Central memory CD8-positive, alpha-beta T cell (primary cell): ENCODE data around the gene SELENOV.

Experiments
- ATAC-seq: fragments of 150-1000 bp; cut with Tn5 transposase; replicated peaks from 2 replicates; pipeline ENCODE4 v1.10.0; 2022; ENCODE audit warnings: mild to moderate bottlenecking, moderate FRiP score, moderate number of reproducible peaks; ENCODE audit not compliant: poor library complexity, severe bottlenecking; ENCODE audit errors: extremely low read depth
- DNase-seq, 2 donors: peaks; one replicate each; pipeline ENCODE4 v3.0.0; 2021; ENCODE audit warnings: low spot score in 2 of 2
- H3K27ac Mint-ChIP-seq: one replicate; pipeline ENCODE4 v1.8.0; 2022; ENCODE audit warnings: low read depth, mild to moderate bottlenecking, moderate library complexity, mixed read lengths
- H3K27me3 Mint-ChIP-seq: one replicate; pipeline ENCODE4 v1.8.0; 2022; ENCODE audit warnings: mixed read lengths
- H3K36me3 Mint-ChIP-seq: one replicate; pipeline ENCODE4 v1.8.0; 2022; ENCODE audit warnings: mild to moderate bottlenecking, moderate library complexity, mixed read lengths; ENCODE audit not compliant: insufficient read depth
- H3K4me1 Mint-ChIP-seq: one replicate; pipeline ENCODE4 v1.8.0; 2022; ENCODE audit warnings: mixed read lengths
- H3K4me3 Mint-ChIP-seq: one replicate; pipeline ENCODE4 v1.8.0; 2022; ENCODE audit warnings: mild to moderate bottlenecking, moderate library complexity, mixed read lengths
- H3K9me3 Mint-ChIP-seq: one replicate; pipeline ENCODE4 v1.8.0; 2022; ENCODE audit warnings: mixed read lengths

The SELENOV gene

DNA sequence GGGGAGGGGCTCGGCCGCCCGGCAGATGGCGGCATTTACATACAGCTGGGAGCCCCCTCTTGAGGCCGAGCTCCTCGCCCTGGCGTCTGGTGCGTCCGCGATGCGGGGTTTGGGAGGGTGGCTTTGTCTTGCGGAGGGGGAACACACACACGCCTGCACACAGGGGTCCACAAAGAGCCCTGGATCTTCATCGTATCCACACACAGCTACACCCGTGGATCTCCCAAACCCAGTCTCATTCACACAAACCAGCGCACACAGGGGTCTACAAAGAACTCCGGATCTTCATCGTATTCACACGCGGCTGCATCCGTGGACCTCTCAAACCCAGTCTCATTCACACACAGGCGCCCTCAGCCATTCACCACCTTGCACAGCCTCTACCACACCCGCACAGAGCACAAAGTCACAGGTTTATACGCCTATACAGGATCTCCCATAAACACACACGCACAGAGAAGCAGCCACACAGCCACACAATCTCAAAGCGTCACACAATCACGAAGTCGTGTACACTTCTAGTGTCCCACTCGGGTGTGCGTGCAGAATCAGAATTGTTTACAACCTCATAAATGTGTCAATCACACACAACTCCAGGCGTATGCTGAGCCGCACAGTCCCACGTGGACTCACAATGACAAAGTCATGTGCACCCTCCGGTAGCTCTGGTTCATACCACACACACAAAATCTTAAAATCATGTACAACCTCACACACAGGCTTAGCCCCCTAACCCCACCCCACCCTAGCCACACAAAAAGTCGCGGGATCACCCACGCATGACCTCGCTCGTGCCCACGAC is 16.7 kb upstream of the SELENOV start:
- DNase-seq (no peak), ATAC-seq (peak; percentile 67)
- Mint-ChIP-seq H3K4me3 (peak overlapping the region; percentile 50), H3K9me3 (no peaks in the 10 kb centered on the region), H3K27me3 (peaks cover 65% of the 10 kb centered on the region), H3K4me1 (peaks cover 22% of the 10 kb centered on the region), H3K27ac (no peak overlapping the region), H3K36me3 (peaks cover 9% of the 10 kb centered on the region)

DNA sequence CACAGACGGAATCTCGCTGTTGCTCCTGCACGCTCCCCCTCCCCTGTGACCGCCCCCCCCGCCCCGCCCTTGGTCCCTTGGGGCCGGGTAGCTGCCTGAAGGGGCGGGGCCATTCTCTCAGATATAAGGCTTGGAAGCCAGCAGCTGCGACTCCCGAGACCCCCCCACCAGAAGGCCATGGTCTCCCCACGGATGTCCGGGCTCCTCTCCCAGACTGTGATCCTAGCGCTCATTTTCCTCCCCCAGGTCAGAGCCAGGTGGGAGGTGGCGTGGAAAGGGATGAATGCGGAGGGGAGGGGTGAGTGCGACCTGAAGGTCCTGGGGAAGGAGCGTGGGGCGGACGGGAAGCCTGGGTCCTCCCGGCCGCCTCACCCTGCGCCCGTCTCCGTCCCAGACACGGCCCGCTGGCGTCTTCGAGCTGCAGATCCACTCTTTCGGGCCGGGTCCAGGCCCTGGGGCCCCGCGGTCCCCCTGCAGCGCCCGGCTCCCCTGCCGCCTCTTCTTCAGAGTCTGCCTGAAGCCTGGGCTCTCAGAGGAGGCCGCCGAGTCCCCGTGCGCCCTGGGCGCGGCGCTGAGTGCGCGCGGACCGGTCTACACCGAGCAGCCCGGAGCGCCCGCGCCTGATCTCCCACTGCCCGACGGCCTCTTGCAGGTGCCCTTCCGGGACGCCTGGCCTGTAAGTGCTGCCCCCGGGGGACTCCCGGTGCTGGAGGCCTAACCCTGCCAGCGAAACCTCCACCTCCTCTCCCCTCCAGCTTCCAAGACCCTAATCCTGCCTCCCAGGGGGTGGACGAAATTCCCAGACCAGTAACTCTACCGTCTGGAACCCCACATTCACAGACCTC is 15.9 kb upstream of the SELENOV start, which contains the start of gene DLL3:
Gene DLL3 (plus strand): TSS at position 150 of the 845 bp plus-strand sequence. CDS start 28 bp downstream, at position 178.
- Mint-ChIP-seq H3K4me1 (peaks cover 30% of the 10 kb centered on the region), H3K27ac (no peak within 1 kb of the TSS), H3K36me3 (peaks cover 11% of the 10 kb centered on the region), H3K4me3 (peak within 1 kb of the TSS; percentile 51), H3K9me3 (no peaks in the 10 kb centered on the region), H3K27me3 (peaks cover 73% of the 10 kb centered on the region)
- DNase-seq (no peak), ATAC-seq (no peak)

DNA sequence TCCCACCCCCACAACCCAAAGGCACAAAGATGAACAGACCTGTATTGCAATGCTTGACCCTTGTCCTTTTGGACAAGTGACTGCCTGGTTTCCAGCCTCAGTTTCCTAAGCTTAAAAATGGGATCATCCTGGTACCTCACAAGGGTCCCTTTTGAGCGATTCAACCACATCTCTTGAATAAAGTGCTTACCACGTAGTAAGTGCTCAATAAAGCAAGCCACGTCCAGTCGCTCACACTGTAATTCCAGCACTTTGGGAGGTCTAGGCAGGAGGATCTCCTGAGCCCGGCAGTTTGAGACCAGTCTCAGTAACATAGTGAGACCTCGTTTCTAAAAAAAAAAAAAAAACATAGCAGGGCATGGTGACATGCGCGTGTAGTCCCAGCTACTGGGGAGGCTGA is 15.0 kb upstream of the SELENOV start:
- Mint-ChIP-seq H3K27me3 (peaks cover 82% of the 10 kb centered on the region), H3K4me3 (peak overlapping the region; percentile 51), H3K9me3 (no peaks in the 10 kb centered on the region), H3K27ac (no peak overlapping the region), H3K4me1 (peaks cover 33% of the 10 kb centered on the region), H3K36me3 (peaks cover 11% of the 10 kb centered on the region)
- DNase-seq: no peak
- no peak for ATAC-seq

- peaks cover 33% of the 10 kb centered on the region for H3K4me1 Mint-ChIP-seq
- peaks cover 88% of the 10 kb centered on the region for H3K27me3 Mint-ChIP-seq
- H3K36me3 Mint-ChIP-seq: peaks cover 11% of the 10 kb centered on the region
- no peak for DNase-seq
- no peaks in the 10 kb centered on the region for H3K9me3 Mint-ChIP-seq
- H3K27ac Mint-ChIP-seq: no peak overlapping the region
- no peak overlapping the region for H3K4me3 Mint-ChIP-seq
- ATAC-seq: no peak
Observed at GRCh38 chr19:39500543-39500942, 14.4 kb upstream of the SELENOV start.

DNA sequence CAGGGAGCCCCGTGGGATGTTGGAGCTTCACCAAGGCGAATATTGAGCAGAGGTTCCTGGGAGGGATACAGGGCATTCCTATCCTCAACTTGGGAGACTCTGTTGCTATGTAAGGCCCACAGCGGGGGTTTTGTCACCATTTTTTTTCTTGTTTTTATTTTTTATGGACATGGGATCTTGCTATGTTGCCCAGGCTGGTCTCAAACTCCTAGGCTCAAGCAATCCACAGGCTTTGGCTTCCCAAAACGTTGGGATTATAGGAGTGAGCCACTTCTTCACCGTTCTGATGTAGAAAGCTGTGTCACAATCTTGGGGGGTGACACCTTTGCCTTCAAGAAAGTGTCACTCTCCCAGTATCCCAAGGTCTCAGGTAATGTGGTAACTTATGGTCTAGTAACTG is 13.6 kb upstream of the SELENOV start:
- Mint-ChIP-seq H3K27me3 (peaks cover 89% of the 10 kb centered on the region), H3K4me3 (no peak overlapping the region), H3K9me3 (no peaks in the 10 kb centered on the region), H3K27ac (no peak overlapping the region), H3K36me3 (peaks cover 11% of the 10 kb centered on the region), H3K4me1 (peaks cover 35% of the 10 kb centered on the region)
- ATAC-seq (no peak), DNase-seq (no peak)

- DNase-seq (peak; percentile 59 to 69), ATAC-seq (peak; percentile 57)
- peaks cover 13% of the 10 kb centered on the region for H3K36me3 Mint-ChIP-seq
- H3K9me3 Mint-ChIP-seq: no peaks in the 10 kb centered on the region
- peaks cover 85% of the 10 kb centered on the region for H3K27me3 Mint-ChIP-seq
- H3K4me3 Mint-ChIP-seq: no peak overlapping the region
- H3K4me1 Mint-ChIP-seq: peaks cover 43% of the 10 kb centered on the region
- no peak overlapping the region for H3K27ac Mint-ChIP-seq
Observed at GRCh38 chr19:39502640-39503417, 12.1 kb upstream of the SELENOV start.

DNA sequence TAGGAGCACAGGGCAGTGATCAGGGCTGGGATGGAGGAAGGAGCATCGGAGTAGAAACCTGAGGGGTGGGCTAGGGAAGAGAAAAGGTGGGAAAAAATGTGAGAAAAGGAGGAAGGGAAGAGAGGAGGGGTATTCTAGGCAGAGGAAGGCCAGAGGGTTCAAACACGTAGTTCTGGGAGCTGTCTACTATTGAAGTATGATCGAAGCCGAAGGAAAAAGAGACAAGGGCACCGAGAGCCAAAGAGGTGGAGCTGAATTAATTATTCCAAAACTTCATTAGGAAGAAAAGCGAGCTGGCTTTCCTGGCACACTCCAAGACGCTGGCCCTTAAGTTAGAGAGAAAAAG is 8.4 kb upstream of the SELENOV start:
- Mint-ChIP-seq H3K4me3 (peak overlapping the region; percentile 68), H3K9me3 (no peaks in the 10 kb centered on the region), H3K27ac (no peak overlapping the region), H3K4me1 (peaks cover 30% of the 10 kb centered on the region), H3K27me3 (peaks cover 65% of the 10 kb centered on the region), H3K36me3 (peaks cover 11% of the 10 kb centered on the region)
- ATAC-seq (no peak), DNase-seq (no peak)

- Mint-ChIP-seq H3K27me3 (peaks cover 66% of the 10 kb centered on the region), H3K36me3 (peaks cover 9% of the 10 kb centered on the region), H3K4me1 (peaks cover 30% of the 10 kb centered on the region), H3K27ac (no peak overlapping the region), H3K4me3 (peak overlapping the region; percentile 74), H3K9me3 (no peaks in the 10 kb centered on the region)
- no peak for DNase-seq
- ATAC-seq: peak; percentile 42
Observed at GRCh38 chr19:39506944-39507714, 7.8 kb upstream of the SELENOV start.

DNA sequence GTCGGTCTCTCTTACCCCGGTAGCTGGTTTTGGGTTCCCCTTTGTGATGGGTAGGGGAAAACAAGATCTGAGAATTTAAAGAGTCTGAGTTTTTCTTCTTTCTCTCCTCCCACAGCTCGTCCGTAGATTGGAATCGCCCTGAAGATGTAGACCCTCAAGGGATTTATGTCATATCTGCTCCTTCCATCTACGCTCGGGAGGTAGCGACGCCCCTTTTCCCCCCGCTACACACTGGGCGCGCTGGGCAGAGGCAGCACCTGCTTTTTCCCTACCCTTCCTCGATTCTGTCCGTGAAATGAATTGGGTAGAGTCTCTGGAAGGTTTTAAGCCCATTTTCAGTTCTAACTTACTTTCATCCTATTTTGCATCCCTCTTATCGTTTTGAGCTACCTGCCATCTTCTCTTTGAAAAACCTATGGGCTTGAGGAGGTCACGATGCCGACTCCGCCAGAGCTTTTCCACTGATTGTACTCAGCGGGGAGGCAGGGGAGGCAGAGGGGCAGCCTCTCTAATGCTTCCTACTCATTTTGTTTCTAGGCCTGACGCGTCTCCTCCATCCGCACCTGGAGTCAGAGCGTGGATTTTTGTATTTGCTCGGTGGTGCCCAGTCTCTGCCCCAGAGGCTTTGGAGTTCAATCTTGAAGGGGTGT is 7.1 kb upstream of the SELENOV start:
- peaks cover 30% of the 10 kb centered on the region for H3K4me1 Mint-ChIP-seq
- no peak for ATAC-seq
- H3K27me3 Mint-ChIP-seq: peaks cover 73% of the 10 kb centered on the region

GRCh38 chr19:39508629-39509028 is 6.3 kb upstream of the SELENOV start:
- peaks cover 73% of the 10 kb centered on the region for H3K27me3 Mint-ChIP-seq
- no peak overlapping the region for H3K27ac Mint-ChIP-seq
- H3K36me3 Mint-ChIP-seq: peaks cover 2% of the 10 kb centered on the region
- peaks cover 23% of the 10 kb centered on the region for H3K4me1 Mint-ChIP-seq
- no peaks in the 10 kb centered on the region for H3K9me3 Mint-ChIP-seq
- no peak for ATAC-seq
- DNase-seq: no peak
- no peak overlapping the region for H3K4me3 Mint-ChIP-seq

More for the DNA sequence above, 7.1 kb upstream of the SELENOV start:
- H3K4me3 Mint-ChIP-seq: peak overlapping the region; percentile 74
- no peaks in the 10 kb centered on the region for H3K9me3 Mint-ChIP-seq
- H3K27ac Mint-ChIP-seq: peak overlapping the region; percentile 54
- no peak for DNase-seq
- H3K36me3 Mint-ChIP-seq: peaks cover 7% of the 10 kb centered on the region

DNA sequence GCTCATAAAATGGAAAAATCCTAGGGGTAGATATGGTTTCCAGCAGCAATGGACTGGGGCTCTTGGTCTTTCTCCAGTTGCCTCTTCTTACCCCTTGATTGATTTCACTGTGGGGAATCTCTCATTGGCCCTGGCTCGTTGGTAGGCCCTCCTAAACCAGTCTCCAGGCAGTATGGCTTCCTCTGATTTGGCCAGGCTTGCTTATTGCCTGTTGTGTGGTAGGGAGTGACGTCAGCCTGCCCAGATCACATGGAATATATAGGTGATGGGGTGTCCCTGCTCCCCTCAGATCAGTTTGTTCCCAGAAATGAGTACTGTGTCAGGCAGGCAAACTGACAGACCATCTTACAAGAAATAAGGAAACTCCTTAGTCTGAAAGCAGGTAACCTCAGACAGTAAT is 5.7 kb upstream of the SELENOV start:
- H3K4me3 Mint-ChIP-seq: no peak overlapping the region
- no peak overlapping the region for H3K27ac Mint-ChIP-seq
- peaks cover 17% of the 10 kb centered on the region for H3K4me1 Mint-ChIP-seq
- H3K27me3 Mint-ChIP-seq: peaks cover 73% of the 10 kb centered on the region
- ATAC-seq: no peak
- no peaks in the 10 kb centered on the region for H3K9me3 Mint-ChIP-seq
- DNase-seq: no peak
- peaks cover 2% of the 10 kb centered on the region for H3K36me3 Mint-ChIP-seq
